GM18858 (cell line): ENCODE measurements around the gene MEN1.

Source experiments
- ATAC-seq: cut with Tn5 transposase; IDR thresholded peaks from one replicate; pipeline ENCODE4 v1.9.1; 2021; ENCODE audit not compliant: unreplicated experiment

Gene MEN1

DNA sequence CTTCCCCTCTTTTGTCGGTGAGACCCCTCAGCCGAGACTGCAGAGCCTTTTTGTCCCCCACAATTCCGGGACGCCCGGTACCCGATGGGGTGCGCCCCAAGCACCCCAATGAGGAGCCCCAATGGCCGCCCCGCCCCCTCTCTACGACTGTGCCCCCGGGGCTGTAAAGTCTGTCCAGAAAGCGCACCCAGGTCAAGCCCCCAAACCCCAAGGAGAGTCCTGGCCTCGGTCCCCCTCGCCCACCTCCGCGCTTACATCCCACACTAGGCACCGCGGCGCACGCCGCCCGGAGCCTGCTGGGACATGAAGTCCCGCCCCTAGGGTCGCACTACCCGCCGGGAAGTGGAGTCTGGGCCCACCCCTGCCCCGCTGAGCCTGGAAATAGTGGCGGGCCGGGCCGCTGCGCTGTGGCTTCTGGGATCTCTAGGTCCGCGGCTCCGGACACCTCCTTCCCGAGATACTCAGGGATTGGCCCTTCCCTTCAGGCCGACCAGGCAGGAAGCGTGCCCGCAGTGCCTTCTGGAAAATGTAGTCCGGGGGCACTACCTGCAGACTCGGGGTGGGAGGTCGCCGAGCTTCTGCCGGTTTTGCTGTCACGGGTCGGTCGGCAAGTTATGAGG lies at the start of gene MEN1:
Gene MEN1 (minus strand): TSS at position 281 of the 620 bp plus-strand sequence. CDS start 442 bp downstream, outside the sequence.
- no peak for ATAC-seq

- peak; percentile 72 for ATAC-seq
Measured at GRCh38 chr11:64859542-64860414, 49.4 kb upstream of the MEN1 start.

DNA sequence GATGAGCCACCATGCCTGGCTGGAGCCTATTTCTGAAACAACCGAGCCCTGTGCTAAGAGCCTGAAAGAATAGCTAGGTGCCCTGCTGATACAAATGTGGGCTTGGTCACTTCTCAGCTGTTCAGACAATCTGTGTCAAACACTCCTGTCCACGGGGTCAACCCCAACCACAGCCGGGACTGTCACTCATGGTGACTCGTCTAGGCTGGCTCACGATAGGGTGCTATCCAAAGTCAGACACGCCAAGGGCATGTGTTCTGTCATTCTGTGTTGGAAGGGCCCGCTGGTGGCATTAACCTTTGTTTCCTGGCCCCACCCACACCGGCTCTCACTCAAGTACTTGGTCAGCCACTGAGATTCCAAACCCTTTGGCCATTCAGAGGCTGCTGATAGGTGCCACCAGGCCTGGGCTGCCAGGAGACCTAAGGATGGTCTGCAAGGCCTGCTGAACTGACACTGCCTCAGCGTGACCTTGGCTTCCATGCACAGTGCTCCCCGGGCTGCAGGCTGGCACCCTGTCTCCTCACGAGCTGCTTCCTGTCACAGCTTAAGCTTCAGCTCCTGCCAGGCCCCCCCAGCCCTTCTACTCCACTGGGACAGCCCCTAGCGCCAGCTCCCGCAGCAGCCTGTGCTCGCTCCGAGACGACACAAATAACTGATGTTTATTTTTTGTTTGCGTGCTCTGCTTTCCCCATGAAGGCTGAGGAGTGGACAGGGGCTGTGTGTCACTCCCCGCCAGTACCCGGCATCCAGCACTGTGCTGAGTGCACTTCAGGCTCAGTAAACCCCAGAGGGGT lies 48.3 kb upstream of the MEN1 start:
- ATAC-seq, result no peak

DNA sequence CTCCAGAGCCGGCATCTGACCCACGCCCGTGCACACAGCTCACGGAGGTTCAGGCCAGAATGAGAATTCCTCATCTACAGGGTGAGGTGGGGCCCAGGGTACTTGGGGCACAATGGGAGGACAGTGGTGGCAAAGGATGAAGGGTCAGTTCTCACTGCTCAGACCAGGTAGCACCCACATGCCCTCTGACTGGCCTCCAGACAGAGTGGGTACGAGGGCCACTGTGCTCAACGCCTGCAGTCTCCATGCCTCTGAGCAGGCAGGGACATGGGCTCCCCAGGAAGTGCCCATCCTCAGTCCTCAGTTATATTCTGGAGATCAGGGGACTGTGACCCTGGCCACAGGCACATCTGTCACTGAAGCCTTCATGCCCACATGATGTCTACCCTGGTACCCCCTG lies 47.1 kb upstream of the MEN1 start:
- ATAC-seq, result no peak

DNA sequence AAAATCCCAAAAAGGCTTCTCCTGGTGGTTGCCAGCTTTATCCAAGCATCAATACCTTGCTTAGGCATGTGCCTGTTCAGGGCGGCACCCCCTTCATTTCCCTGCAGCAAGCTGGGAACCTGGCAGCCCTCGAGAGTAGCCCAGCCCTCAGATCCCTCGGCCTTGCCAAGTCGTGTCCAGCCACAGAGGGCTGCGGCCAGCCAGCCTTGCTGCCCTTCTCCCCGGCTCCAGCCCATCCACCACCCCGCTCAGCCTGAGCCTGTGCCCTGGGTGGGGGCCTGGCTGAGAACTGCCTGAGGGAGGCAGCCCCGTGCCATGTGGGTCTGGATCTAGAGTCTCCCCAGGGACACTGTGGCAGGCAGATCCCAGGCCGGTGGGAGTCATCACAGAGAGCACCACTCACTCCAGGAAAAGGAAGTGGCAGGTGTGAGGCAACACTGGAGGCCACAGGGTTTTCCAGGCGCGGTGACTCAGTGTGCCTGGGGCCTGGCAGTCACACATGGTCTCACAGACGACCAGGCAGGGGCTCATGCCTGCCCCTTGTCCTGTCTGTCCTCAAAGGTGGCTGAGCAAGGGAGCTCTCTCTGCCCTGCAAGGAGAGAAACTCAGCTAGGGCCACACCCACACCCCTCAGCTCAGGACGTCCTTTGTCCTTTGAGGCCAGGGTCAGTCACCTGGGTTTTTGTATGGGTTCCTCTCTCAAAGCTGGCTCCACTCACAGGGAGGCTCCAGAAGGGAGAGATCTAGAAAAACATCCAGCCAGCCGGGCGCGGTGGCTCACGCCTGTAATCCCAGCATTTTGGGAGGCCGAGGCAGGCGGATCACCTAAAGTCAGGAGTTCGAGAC lies 46.3 kb upstream of the MEN1 start:
- ATAC-seq, result no peak

GRCh38 chr11:64855596-64856304 lies 45.4 kb upstream of the MEN1 start:
- no peak for ATAC-seq

DNA sequence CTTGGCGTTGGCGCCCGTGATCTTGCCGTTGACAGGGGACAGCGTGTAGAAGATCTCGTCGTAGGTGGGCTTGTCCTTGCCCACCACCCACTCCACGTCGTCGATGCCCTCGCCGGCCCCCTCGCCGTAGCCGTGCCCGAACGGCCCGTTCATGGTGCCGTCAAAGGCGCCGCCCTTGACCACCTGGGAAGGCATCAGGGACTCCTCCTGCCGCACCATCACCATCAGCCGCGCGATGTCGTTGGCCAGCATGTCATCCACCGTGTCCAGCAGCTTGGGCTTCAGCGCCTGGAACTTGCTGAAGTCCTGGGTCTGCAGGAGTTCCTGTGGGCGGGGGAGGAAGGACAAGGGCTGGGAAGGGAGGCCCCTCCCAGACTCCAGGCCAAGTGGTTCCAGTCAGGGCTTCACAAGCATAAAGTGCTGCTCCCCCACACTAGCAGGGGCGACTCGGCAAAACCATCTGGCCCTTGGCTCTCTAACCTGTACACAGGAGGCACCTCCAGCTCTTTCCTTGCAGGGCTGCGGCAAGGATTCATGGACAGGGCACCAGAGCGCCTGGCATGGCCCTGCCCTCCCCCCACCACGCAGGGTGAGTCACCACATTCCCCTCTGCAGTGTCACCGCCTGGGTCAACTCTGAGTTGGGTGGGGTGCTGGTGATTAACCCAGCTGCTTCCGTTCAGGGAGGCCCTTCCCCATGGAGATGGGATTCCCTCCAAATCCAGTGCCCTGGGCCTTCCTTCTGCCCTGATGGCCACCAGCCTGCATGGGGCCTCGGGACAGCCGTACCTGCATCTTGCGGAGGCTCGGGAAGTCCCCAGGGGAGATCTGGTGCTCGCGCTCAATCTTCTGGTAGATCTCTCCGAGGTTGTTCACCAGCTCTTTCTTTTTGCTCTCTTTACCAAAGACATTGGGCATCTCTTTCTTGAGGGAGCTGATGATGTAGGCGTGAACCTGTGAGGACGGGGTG lies 44.5 kb upstream of the MEN1 start:
- ATAC-seq, result no peak

GRCh38 chr11:64854157-64854533 lies 43.8 kb upstream of the MEN1 start:
- no peak for ATAC-seq

- no peak for ATAC-seq
Measured at GRCh38 chr11:64853709-64854108, 43.4 kb upstream of the MEN1 start.

DNA sequence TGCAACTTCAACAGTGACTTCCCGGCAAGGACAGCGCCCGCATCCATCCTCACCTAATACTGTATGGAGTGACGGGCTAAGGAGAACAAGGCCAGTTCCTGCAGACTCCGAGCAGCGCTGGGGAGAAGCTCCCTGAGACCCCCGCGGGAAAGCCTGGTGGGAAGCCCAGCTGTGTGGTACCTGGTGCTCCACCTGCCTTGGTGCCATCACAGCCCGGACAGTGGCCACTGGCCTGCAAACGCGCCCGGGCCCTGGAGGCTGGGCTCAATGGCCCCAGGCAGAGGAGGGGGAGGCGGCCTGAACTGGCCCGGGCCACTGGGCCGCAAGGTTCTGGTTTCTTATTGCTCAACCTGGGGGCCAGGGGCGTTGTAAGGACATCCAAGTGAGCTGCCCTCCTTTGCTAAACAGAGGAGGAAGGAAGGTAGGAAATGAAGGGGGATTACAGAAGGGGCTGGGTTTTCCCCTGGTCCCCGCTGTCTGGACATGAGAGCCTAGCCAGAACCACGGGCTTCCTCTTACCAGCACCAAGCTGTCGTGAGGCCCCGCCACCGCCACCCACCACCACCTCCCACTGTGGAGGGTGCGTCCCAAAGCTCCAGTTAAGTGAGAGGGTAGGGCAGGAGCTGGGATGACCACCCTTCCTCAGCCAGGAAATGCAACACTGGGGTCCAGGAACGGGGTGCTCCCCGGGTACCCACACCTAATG lies 42.6 kb upstream of the MEN1 start:
- no peak for ATAC-seq

DNA sequence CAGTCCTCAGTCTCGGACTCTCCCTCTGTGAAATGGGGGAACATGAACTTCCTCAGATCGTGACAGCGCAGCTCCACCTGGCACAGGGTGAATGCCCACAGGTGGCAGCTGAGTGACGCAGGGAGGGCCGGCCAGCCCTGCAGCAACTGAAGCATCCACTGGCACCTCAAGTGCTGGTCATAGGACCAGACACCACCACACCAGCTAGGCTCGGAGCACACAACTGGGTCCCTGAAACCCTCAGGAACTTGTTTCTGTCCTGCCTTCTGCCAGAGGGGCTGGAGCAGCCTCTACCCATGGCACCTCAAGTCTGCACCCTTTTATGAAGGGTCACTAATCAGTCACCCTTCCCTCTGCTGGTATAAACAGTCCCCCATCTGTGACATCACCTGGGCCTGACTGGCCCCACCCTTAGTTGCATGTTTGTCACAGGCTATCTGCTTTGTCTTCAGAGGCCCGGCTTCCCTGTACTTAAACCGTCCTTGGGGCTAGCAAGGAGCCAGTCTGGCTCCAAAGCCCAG lies 41.5 kb upstream of the MEN1 start:
- no peak for ATAC-seq

GRCh38 chr11:64850979-64851567 lies 40.7 kb upstream of the MEN1 start:
- peak; percentile 49 for ATAC-seq

- ATAC-seq, result no peak
Measured at GRCh38 chr11:64849598-64850356, 39.4 kb upstream of the MEN1 start.

DNA sequence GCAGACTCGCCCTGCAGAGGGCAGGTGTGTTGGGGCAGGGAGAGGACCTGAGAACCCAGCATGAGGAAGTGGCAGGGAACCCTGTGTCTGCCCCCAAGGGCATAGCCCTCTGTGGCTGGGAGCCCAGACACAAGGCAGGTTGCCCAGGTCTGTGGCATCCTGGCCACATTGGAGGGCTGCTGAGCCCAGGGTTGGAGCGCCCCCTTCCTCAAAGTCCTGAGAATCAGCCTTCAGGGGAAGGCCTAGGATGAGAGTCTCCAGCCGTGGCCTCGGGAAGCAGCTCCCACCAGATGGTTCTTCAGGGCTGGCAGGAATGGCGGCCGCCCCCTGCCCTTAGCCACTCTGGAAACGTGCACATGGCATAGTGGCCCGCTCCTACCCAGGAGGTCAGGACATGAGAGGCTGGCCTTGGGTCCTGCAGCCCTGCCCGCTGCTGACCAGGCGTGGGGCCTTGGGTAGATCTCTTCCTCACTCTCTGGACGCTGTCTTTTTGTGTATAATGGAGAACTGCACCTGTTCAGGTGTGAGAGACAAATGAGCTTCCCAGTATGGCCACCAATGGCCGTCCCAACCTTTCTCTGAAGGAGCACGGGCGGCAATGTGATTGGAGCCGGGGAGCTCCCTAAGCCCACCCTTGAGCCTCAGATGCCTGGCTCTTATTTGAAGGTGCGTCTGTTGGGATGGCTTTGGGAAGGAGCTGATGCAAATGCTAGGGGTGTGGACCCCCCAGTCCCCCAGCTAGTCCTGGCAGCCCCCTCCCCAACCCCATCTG lies 38.7 kb upstream of the MEN1 start:
- ATAC-seq, result no peak

- ATAC-seq, result no peak
Measured at GRCh38 chr11:64848214-64848825, 38.0 kb upstream of the MEN1 start.
